ES-I3 (cell line): ENCODE results near the gene SPIN4.
"Not testable (repeated sequence)": the region's sequence is repeated elsewhere in the genome, so short reads cannot be mapped to it uniquely, and the experiment has no call there.

Experiments
- H3K36me3 ChIP-seq: 2 replicates; pipeline ENCODE4 v1.6.1; 2013; ENCODE audit warnings: mild to moderate bottlenecking, low read length, control low read depth, moderate library complexity; ENCODE audit not compliant: insufficient read depth
- H3K4me1 ChIP-seq: 2 replicates; pipeline ENCODE4 v1.6.1; 2013; ENCODE audit warnings: mild to moderate bottlenecking, control low read depth, low read length; ENCODE audit not compliant: insufficient read depth
- H3K9ac ChIP-seq: 2 replicates; pipeline ENCODE4 v1.6.1; 2013; ENCODE audit warnings: low read depth, mild to moderate bottlenecking, low read length, moderate library complexity
- H3K9me3 ChIP-seq: 2 replicates; pipeline ENCODE4 v1.6.1; 2013; ENCODE audit warnings: mild to moderate bottlenecking, low read length, moderate library complexity; ENCODE audit not compliant: control insufficient read depth, insufficient read depth

The SPIN4 gene

DNA sequence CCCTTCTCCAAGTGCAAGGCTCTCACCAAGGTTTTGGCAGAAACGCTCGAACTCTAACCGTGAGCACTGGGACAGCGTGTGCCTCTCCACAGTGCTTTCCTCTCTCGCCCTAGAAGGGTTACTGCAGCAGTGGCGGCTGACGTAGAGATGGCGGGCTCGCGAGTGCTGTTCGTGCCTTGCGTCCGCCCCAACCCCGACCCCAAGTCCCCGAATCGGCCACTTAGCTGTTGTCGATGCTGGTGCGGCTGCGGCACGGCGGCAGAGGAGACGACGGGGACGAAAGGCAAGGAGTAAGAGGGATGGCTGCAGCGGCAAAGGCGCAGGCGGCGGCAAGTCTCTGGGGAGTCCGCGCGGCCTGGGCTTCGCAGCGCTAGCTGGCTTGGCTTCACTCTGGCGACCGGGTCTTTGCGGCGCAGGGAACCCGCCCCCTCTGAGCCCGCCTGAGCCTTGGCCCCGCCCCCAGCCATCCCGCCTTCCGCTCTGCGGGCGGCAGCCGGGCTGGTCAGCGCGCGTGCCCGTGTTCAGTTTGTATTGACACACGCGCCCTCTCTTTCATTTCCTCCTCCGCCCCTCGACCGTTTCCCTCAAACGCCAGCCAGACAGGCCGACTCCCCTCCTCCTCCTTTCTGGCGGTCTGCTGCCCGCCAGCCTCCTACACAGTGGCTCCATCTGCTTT is at the start of gene SPIN4:
SPIN4 (minus strand) TSS at position 392 of the 676 bp plus-strand sequence. CDS start 513 bp downstream, outside the sequence.
- peak within 1 kb of the TSS; percentile 68 for H3K9ac ChIP-seq
- H3K36me3 ChIP-seq = no peaks in the 10 kb centered on the region
- peaks cover 4% of the 10 kb centered on the region; the same call in 1 of the 2 replicates for H3K4me1 ChIP-seq
- no peaks in the 10 kb centered on the region for H3K9me3 ChIP-seq

DNA sequence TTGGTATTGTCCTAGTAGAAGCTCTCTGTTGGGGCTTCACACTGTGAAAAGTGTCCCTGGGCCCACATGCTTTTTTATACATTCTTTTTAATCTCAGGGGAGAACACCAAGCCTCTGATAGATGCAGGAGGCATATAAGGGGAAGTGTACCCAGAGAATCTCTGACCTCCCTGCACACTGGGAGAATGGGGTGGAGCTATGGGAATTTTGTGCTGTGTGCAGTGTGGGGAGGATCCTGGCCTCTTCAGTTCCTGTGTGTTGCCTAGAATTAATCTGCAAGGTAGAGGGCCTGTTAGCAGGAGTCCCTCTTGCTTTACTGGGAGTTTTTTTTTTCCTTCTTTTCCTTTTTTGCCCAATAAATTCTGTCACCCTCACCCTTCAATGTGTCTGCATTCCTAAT is 49.2 kb upstream of the SPIN4 start:
- Histone ChIP-seq H3K4me1 (no peaks in the 10 kb centered on the region), H3K9me3 (peaks cover 16% of the 10 kb centered on the region), H3K36me3 (no peaks in the 10 kb centered on the region), H3K9ac (no peak overlapping the region)

DNA sequence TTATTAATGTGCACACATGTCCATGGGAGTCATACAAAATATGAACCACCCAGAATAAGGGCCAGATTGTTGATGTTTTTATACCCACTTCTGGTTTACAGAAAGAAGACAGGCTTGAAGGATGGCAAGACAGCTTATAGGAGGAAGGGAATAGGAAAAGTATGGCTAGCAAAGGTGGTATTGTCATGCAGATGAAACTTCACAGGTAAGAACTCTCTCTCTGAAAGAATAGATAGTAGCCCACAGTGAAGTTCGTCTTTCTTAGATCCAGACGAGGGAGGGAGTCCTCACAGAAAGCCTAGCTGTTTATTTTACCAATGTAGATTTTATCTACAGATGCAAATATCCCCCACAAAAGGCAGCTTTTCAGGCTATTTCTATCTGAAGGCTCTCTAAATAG is 43.7 kb upstream of the SPIN4 start:
- no peaks in the 10 kb centered on the region for H3K36me3 ChIP-seq
- H3K4me1 ChIP-seq = no peaks in the 10 kb centered on the region
- no peak overlapping the region for H3K9ac ChIP-seq
- peaks cover 2% of the 10 kb centered on the region; the same call in 1 of the 2 replicates for H3K9me3 ChIP-seq

DNA sequence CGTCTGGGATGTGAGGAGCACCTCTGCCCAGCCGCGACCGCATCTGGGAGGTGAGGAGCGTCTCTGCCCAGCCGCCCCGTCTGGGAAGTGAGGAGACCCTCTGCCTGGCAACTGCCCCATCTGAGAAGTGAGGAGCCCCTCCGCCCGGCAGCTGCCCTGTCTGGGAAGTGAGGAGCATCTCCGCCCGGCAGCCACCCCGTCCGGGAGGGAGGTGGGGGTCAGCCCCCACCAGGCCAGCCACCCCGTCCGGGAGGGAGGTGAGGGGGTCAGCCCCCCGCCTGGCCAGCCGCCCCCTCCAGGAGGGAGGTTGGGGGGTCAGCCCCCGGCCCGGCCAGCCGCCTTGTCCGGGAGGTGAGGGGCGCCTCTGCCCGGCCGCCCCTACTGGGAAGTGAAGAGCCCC is 42.0 kb upstream of the SPIN4 start:
- H3K36me3 ChIP-seq, H3K4me1 ChIP-seq, H3K9ac ChIP-seq, H3K9me3 ChIP-seq: not testable (repeated sequence)

DNA sequence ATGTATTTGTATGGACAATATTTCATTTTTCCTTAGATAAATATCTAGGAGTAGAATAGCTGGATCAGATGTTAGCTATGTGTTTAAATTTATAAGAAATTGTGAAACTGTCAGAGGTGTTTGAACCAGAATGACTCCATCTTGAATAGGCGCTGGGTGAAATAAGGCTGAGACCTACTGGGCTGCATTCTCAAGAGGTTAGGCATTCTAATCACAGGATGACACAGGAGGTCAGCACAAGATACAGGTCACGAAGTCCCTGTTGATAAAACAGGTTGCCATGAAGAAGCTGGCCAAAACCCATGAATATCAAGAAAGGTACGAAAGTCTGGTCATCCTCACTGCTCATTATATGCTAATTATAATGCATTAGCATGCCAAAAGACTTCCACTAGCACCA is 36.3 kb upstream of the SPIN4 start:
- H3K9me3 ChIP-seq = no peaks in the 10 kb centered on the region
- peaks cover 12% of the 10 kb centered on the region; the same call in 1 of the 2 replicates for H3K4me1 ChIP-seq
- H3K9ac ChIP-seq = no peak overlapping the region
- no peaks in the 10 kb centered on the region for H3K36me3 ChIP-seq

DNA sequence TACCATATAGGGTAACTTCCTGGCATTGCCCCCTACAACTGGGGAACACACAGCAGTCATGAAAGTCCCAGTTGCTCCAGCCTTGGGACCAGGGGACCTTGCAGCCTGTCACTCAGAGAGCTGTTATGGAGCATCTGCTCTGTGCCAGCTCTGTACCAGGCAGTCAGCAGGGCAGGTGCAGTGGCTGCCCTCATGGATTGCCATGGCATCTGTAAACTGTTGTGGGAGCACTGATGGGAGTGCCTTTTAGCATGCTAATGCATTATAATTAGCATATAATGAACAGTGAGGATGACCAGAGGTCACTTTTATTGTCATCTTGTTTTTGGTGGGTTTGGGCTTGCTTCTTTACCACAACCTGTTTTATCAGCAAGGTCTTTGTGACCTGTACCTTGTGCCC is 33.1 kb upstream of the SPIN4 start:
- H3K4me1 ChIP-seq = peaks cover 12% of the 10 kb centered on the region; the same call in 1 of the 2 replicates
- H3K9me3 ChIP-seq, H3K36me3 ChIP-seq, H3K9ac ChIP-seq: not testable (repeated sequence)

DNA sequence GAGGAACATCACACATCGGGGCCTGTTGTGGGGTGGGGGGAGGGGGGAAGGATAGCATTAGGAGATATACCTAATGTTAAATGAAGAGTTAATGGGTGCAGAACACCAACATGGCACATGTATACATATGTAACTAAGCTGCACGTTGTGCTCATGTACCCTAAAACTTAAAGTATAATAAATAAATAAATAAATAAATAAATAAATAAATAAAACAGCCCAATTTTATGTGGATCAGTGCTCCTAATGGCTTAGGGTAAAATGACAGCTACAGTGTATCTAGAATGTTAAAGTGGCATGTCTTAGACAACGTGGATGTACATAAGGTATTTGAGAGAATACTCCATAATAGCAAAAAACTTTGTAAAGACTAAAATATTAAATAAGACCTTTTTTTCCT is 21.9 kb upstream of the SPIN4 start:
- not testable (repeated sequence) for H3K9ac ChIP-seq, H3K9me3 ChIP-seq, H3K36me3 ChIP-seq, H3K4me1 ChIP-seq

DNA sequence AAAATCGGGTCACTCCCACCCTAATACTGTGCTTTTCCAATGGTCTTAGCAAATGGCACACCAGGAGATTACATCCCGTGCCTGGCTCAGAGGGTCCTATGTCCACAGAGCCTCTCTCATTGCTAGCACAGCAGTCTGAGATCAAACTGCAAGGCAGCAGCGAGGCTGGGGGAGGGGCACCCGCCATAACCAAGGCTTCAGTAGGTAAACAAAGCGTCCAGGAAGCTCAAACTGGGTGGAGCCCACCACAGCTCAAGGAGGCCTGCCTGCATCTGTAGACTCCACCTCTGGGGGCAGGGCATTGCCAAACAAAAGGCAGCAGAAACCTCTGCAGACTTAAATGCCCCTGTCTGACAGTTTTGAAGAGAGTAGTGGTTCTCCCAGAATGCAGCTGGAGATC is 16.6 kb upstream of the SPIN4 start:
- not testable (repeated sequence) for H3K36me3 ChIP-seq, H3K9me3 ChIP-seq

DNA sequence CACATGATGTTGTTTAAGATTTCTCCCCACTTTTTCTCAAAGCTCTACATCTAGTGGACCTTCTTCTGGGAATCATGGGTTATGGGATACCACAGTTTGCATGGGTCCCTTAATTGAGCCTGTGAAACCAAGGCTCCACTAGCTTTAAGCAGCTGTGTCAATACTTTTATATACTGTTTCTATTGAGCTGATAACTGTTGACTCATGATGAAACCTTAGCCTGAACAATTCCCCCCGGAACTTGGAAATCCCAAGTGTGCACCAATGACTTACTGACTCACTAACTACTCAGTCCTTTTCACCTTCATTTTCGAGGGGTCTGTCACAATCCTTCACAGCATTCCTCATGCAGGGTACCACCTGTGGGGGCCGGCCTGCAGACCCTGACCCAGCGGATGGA is 12.7 kb upstream of the SPIN4 start:
- H3K9ac ChIP-seq = no peak overlapping the region
- no peaks in the 10 kb centered on the region for H3K4me1 ChIP-seq
- peaks cover 4% of the 10 kb centered on the region for H3K9me3 ChIP-seq
- H3K36me3 ChIP-seq = no peaks in the 10 kb centered on the region

More for the DNA sequence above, 16.6 kb upstream of the SPIN4 start:
- H3K9ac ChIP-seq, H3K4me1 ChIP-seq: not testable (repeated sequence)

DNA sequence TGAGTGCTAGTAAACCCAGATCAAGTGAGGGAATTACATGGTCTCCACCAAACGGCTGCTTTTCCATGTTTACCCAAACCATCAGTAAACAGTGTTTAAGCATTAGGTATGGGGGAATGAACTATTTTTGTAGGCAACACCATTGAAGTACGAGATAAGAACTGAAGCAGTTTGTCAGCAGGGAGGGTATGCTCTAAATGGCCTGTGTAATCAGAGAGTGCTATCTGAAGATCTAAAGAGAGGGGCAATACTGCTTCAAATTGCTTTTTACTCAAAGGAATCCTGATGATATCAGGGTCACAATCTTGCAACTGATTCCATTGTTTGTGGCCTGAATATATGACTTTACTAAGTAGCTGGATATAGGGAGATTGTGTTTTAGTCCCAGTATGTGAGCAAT is 10.4 kb upstream of the SPIN4 start:
- H3K9ac ChIP-seq = no peak overlapping the region
- no peaks in the 10 kb centered on the region for H3K36me3 ChIP-seq
- H3K4me1 ChIP-seq = no peaks in the 10 kb centered on the region
- peaks cover 4% of the 10 kb centered on the region for H3K9me3 ChIP-seq

DNA sequence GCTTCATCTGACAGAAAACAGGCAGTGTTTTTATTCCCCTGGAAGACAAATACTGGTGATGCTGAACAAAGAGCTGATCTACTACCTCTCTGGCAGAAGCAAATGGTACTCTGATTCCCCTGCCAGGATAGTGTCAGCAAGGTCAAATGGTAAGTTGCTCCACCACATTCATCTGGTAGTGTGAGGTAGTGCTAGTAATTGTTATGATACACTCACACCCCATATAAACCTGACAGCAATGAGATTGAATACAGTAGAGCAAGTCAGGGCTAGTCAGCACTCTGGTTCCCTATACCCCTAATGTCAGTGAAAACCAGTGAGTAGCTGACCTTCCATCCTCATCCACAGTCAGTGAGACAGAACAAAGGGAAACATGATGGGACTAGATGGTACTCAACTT is 3.4 kb upstream of the SPIN4 start:
- H3K36me3 ChIP-seq = no peaks in the 10 kb centered on the region
- H3K9me3 ChIP-seq = peaks cover 2% of the 10 kb centered on the region
- no peak overlapping the region for H3K9ac ChIP-seq

DNA sequence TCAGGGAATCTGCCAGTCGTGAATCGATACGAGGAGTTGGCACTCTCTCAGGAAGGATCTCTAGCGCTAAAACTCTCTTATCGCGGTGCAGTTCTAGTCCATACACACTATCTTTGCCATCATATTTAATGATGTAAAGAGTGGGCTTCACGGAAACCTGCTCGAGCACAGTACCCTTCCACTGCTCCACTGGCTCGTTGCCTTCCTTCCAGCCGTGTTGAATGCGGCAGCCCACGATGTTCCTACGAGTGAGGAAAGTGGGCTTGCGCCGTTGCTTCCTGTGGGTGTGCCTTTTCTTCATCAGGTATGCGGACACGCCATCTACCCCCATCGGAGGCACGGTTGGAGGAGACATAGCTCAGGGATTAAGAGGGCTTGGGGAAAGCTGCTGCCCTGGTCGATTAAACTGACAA is 661 bp downstream of the SPIN4 start:
- peaks cover 4% of the 10 kb centered on the region; the same call in 1 of the 2 replicates for H3K4me1 ChIP-seq
- H3K9me3 ChIP-seq = no peaks in the 10 kb centered on the region
- no peaks in the 10 kb centered on the region for H3K36me3 ChIP-seq
- H3K9ac ChIP-seq = peak overlapping the region; percentile 68

More for the DNA sequence above, 3.4 kb upstream of the SPIN4 start:
- no peaks in the 10 kb centered on the region for H3K4me1 ChIP-seq

DNA sequence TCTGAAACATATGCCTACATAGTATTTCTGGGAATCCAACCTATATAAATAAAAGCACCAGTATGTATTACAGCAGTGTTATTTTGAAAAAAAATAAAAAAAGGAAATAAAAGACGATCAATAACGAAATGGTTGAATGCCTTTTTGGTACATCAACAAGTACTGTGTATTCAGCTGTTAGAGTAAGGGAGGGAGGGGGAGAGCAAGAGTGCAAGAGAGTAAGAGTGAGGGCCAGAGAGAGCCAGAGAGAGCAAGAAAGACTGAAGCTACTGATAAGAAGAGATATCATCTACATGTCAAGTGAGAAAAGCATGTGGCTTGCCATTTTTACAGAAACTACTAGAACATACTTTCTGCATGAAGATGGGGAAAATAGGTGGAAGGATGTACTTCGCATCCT is 1.8 kb downstream of the SPIN4 start:
- peaks cover 4% of the 10 kb centered on the region; the same call in 1 of the 2 replicates for H3K4me1 ChIP-seq
- H3K9ac ChIP-seq = peak overlapping the region; percentile 68; the same call in 1 of the 2 replicates
- H3K36me3 ChIP-seq = no peaks in the 10 kb centered on the region
- H3K9me3 ChIP-seq = no peaks in the 10 kb centered on the region

DNA sequence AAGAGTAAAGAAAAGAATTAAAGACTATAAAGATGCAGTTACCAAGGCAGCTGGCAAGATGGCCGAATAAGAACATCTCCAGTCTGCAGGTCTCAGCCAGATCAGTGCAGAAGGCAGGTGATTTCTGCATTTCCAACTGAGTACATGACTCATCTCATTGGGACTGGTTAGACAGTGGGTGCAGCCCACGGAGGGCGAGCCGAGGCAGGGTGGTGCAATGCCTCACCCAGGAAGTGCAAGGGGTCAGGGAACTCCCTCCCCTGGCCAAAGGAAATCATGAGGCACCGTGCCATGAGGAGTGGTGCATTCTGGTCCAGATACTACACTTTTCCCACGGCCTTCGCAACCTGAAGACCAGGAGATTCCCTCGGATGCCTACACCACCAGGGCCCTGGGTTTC is 20.5 kb downstream of the SPIN4 start:
- Histone ChIP-seq H3K9me3 (no peaks in the 10 kb centered on the region), H3K36me3 (no peaks in the 10 kb centered on the region), H3K9ac (no peak overlapping the region), H3K4me1 (no peaks in the 10 kb centered on the region)

DNA sequence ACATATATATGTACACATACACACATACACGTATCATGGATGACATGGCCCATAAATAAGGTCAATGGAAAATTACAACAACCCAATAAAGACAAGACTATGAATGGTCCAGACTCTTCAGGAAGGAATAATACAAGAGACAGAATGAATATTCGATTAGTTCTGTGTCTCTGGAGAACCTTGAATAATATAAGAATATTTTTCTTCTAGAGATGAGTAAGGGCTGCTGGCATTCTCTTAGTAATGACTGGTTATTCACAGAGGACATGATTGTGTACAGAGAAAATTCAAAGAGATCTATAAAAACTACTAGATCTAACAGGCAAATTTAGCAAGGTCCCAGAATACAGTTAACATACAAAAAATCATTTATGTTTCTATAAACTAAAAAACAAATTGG is 23.3 kb downstream of the SPIN4 start:
- no peaks in the 10 kb centered on the region for H3K9me3 ChIP-seq
- no peak overlapping the region for H3K9ac ChIP-seq
- no peaks in the 10 kb centered on the region for H3K36me3 ChIP-seq

More for the DNA sequence above, 23.3 kb downstream of the SPIN4 start:
- H3K4me1 ChIP-seq = no peaks in the 10 kb centered on the region
